ENCODE measurements around the gene DNAAF5.

DNA sequence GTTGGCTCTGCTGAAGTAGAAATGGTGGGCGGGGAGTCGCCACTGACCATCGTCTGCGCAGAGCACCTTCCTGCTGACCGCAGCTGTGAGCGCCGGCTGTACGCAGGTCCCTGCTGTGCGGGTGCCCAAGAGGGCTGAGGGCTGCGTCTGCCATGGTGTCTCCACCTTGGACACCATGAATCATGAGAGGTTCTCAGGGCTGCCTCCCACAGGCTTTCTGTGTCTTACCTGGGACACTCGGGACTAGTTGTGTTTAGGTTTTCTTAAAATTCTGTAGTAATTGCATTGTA, 45.5 kb downstream of the DNAAF5 start:
- TF ChIP-seq POLR2A (IDR thresholded peaks at IDR 0.05; ENCODE audit: low read length): no peak
- no peak for TF ChIP-seq GATA1 (IDR thresholded peaks at IDR 0.05; ENCODE audit: low read depth, low read length)
